GM10266 (cell line): ENCODE measurements around the gene CLDN25.
"Not testable (repeated sequence)": the region's sequence is repeated elsewhere in the genome, so short reads cannot be mapped to it uniquely, and the experiment has no call there.

Experiments used
- DNase-seq: peaks from one replicate; pipeline ENCODE4 v3.0.0; 2012; ENCODE audit errors: extremely low spot score
- CTCF ChIP-seq: IDR thresholded peaks from 2 replicates; pipeline ENCODE4 v1.5.1; 2012; ENCODE audit warnings: mild to moderate bottlenecking, low read depth; ENCODE audit not compliant: control insufficient read depth, insufficient read depth; ENCODE audit errors: missing control alignments

The CLDN25 gene

DNA sequence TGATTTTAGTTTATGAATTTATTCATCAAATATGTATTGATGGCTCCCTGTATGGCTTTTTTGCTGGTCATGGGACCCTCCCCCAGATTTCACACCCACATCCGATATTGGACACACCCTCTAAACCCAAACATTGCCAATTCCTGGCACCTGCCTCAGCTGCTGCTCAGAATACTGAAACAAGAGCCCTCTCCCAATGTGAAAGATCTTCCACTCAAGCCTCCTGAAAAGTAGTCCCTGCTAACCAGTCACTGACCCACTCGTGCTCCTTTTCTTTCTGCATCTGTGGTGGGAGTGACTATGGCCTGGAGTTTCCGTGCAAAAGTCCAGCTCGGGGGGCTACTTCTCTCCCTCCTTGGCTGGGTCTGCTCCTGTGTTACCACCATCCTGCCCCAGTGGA is at the start of gene CLDN25:
CLDN25 (plus strand) TSS at position 301 of the 400 bp plus-strand sequence; CDS start at position 301, 0 bp downstream.
- no peak for TF ChIP-seq CTCF
- DNase-seq: no peak

GRCh38 chr11:113730887-113731726 is 48.5 kb upstream of the CLDN25 start:
- peak; percentile 37 for TF ChIP-seq CTCF
- DNase-seq: no peak

DNA sequence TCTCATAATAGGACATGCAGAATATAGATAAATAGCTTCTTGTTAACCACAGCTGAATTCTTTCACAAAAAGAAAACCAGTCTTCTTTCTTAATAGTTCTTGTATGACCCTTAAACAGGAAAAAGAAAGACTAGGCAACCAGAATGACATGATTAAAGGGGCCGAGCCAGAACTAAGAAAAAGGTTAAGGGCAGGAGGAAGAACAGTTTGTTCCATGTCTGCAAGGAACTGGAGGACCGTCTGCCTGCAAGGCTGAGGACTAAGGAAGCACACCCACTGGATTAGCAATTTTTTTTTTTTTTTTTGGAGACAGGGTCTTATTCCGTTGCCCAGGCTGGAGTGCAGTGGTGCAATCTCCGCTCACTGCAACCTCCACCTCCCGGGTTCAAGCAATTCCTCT is 47.5 kb upstream of the CLDN25 start:
- TF ChIP-seq CTCF: no peak
- DNase-seq: no peak

DNA sequence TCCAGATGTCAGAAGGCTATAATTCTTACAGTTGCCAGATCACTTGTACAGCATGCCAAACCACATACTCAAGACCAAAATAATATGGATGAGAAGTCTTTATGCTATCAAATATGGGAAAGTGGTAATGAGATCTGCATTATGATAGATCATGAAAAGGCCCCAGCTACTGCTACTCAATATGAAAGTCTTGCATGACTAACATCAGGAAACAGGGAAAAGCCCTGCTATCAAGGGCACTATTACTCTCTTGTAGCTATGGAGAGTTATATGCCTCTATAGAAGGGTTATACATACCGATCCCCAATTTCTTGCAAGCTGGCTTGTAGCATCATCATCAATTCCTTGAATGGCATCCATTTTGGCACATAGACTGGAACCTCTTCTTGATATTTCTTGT is 43.3 kb upstream of the CLDN25 start:
- DNase-seq: no peak
- TF ChIP-seq CTCF: no peak

DNA sequence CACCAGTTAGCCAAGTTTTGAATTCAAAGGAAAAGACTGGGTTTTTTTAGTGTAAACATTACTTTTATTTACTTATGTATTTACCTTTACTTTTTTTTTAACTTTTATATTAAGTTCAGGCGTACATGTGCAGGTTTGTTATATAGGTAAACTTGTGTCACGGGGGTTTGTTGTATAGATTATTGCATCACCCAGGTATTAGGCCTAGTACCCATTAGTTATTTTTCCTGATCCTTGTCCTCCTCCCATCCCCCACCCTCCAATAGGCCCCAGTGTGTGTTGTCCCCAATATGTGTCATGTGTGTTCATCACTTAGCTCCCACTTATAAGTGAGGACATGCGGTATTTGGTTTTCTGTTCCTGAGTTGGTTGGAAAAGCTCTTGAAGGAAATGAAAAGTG is 26.7 kb upstream of the CLDN25 start:
- no peak for TF ChIP-seq CTCF
- DNase-seq: no peak

DNA sequence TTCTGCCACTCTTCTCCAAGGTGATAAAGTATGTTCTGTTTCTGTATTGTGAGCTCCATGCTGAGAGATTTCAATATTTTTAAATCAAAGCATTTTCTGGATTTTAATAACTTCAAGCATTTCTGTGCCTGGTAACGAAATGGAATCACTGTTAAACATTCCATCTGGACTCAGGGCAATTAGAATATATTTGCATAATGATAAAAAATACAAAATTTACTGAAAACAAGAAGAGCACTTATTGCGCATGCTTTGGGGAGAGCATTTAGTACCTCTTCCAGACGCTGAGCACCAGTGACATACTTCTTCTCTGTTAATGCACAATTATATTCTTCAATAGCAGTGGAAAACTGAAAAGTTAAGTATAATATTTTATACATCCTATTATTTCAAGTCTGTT is 19.4 kb upstream of the CLDN25 start:
- TF ChIP-seq CTCF: no peak
- no peak for DNase-seq

DNA sequence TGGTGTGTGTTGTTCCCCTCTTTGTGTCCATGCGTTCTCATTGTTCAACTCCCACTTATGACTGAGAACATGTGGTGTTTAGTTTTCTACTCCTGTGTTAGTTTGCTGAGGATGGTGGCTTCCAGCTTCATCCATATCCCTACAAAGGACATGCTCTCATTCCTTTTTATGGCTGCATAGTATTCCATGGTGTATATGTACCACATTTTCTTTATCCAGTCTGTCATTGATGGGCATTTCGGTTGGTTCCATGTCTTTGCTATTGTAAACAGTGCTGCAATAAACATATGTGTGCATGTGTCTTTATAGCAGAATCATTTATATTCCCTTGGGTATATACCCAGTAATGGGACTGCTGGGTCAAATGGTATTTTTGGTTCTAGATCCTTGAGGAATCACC is 16.6 kb upstream of the CLDN25 start:
- DNase-seq: not testable (repeated sequence)
